NB4 (cell line): ENCODE results near the gene ATG101.

Experiments
- CTCF ChIP-seq: IDR thresholded peaks from one replicate; pipeline ENCODE4 v1.5.1; 2012; ENCODE audit warnings: low read depth, low read length
- MYC ChIP-seq: IDR thresholded peaks from 2 replicates; pipeline ENCODE4 v1.6.1; 2011; ENCODE audit warnings: low read depth, low read length
- TF ChIP-seq, protein P1 (sequence below): IDR thresholded peaks from 2 replicates; pipeline ENCODE4 v1.6.1; 2011; ENCODE audit warnings: low read depth, low read length

- no peak for TF ChIP-seq CTCF
- no peak for TF ChIP-seq MYC
- TF ChIP-seq, protein P1, sequence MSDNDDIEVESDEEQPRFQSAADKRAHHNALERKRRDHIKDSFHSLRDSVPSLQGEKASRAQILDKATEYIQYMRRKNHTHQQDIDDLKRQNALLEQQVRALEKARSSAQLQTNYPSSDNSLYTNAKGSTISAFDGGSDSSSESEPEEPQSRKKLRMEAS, result no peak
Measured at GRCh38 chr12:52060498-52061177, 9.1 kb upstream of the ATG101 start.
